HG02852 (cell line): ENCODE results near the gene SARNP.

Experiments used
- ATAC-seq: cut with Tn5 transposase; IDR thresholded peaks from one replicate; pipeline ENCODE4 v1.9.1; 2021; ENCODE audit warnings: mild to moderate bottlenecking, moderate library complexity; ENCODE audit not compliant: unreplicated experiment

The SARNP gene

DNA sequence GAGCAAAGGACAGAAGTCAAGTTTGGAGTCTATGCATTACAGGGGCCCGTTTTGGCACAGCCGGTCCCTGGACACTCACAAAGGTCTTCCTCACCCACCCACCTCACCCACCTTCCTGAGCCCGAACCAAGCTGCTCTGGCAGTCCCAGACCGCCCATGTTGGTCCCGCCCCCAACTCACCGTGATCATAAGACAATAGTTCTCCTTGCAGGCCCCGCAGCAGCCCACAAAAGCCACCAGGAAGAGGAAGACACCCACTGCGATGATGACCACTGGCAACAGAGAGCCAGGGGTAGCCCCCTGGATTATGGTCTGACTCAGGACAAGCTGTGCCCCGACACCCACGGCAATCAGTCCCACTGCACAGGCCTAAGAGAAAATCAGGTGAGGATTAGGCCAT, 90.6 kb downstream of the SARNP start:
- ATAC-seq: no peak

DNA sequence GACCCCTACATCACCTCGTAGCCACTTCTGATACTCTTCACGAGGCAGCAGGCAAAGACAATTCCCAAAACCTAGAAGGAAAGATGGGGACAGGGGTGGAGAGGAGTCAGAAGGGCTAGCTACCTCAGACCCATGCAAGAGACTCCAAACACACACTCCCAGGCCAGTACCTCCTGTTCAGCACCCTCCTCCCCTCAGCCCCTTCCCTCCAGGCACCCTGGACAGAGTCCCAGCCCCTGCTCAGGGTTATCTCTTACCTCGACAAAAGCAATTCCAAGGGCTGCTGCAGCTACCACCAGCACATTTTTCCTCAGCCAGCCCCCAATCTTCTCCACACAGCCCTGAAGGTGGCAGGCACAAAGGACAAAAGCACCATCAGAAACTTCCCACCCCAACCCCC, 92.0 kb downstream of the SARNP start:
- ATAC-seq: no peak

DNA sequence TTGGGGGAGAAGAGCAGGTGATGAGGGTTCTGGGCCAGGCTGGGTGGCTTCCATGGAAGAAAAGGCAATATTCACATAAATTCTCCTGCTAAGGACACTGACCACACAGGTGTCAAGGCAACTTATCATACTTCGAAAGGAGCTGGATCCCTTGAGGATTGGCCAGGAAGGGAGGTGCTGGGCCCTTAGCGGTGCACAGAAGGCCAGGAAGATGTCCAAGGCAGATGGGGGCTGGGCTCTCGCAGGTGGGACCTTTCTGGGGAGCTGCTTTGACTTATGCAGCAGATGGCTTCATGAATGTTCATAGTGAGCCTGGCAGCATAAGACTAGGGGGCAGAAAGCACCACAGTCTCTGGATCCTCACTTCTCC, 92.6 kb downstream of the SARNP start:
- no peak for ATAC-seq

DNA sequence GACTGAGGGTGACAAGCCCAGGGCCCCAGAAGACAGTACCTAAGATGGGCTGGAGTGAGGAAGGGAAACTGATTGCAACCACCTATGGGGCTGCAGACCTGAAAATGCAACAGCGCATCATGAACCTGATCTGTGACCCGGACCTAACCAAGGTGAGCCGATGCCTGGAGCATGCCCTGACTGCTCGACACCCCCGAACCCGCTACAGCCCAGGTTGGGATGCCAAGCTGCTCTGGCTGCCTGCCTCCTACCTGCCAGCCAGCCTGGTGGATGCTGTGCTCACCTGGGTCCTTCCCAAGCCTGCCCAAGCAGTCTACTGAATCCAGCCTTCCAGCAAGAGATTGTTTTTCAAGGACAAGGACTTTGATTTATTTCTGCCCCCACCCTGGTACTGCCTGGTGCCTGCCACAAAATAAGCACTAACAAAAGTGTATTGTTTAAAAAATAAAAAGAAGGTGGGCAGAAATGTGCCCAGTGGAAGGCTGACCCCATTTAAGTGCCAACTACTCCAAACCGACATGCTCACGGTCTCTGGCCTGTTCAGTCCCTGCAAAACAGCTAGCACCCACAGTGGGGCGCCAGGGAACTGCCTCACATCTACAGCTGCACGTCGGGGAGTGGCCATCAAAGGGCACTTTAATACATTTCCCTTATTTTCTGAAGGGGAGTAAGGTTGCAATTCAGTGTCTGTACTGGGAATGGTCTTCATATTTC, 93.1 kb downstream of the SARNP start:
- no peak for ATAC-seq

DNA sequence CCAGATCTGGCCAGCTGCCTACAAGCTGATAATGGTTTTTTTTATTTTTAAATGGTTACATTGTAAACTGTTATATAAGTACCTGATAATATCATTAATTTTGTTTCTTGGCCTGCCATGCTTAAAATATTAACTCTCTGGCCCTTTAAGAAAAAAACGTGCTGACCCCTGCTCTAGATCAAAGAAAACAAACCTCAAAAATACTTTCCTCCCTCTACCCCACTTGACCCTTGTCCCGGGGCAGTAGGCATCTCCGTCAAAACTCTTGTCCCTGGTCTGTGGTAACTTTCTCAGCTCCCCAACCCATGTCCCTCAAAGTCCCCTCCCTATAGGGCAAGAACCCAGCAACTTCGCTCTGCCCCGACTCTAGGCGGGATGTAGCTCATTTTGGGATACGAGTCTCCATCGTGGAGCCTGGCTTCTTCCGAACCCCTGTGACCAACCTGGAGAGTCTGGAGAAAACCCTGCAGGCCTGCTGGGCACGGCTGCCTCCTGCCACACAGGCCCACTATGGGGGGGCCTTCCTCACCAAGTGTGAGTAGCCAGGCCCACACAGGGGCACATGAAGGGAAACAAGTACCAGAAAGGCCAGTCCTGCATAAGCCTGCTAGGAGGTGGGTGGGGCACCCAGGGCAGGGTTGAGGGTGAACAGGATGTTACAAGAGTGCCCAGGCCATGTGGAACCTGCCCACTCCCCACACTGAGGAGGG, 93.9 kb downstream of the SARNP start:
- ATAC-seq: no peak

DNA sequence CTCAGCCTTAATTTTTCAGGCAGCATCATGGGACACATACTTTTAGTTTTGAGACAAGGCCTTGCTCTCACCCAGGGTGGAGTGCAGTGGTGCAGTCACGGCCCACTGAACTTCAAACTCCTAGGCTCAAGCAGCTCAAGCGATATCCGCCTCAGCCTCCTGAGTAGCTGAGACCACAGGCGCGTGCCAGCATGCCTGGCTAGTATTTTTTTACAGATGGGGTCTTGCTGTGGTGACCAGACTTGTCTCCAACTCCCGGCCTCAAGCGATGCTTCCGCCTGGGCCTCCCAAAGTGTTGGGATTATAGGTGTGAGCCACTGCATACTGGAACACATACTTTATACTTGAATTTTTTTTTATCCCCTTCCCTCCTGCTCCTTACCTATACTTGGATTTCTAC, 94.6 kb downstream of the SARNP start:
- ATAC-seq: no peak

- no peak for ATAC-seq
Observed at GRCh38 chr12:55721601-55722213, 95.8 kb downstream of the SARNP start.

- ATAC-seq: no peak
Observed at GRCh38 chr12:55720894-55721444, 96.6 kb downstream of the SARNP start.

- no peak for ATAC-seq
Observed at GRCh38 chr12:55720071-55720564, 97.4 kb downstream of the SARNP start, which contains the start of gene RDH5. Gene RDH5, plus strand, starts transcription at chr12:55720393. Its CDS starts 792 bp downstream, at chr12:55721185.

DNA sequence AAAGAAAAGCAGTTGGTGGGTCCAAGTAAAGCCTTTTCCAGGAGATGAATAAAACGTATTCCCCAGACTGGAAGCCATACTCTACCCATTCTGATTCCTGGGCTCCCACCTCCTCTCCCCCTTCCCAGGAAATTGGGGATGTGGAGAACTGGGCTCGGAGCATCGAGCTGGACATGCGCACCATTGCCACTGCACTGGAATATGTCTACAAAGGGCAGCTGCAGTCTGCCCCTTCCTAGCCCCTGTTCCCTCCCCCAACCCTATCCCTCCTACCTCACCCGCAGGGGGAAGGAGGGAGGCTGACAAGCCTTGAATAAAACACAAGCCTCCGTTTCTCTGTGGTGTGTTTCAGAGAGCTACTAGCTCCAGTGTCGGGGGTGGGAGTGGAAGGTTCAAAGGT, 98.2 kb downstream of the SARNP start:
- ATAC-seq: no peak

GRCh38 chr12:55718624-55719275, 98.8 kb downstream of the SARNP start:
- no peak for ATAC-seq

GRCh38 chr12:55718015-55718414, 99.5 kb downstream of the SARNP start:
- ATAC-seq: no peak

- ATAC-seq: no peak
Observed at GRCh38 chr12:55717011-55718007, 100.2 kb downstream of the SARNP start.

DNA sequence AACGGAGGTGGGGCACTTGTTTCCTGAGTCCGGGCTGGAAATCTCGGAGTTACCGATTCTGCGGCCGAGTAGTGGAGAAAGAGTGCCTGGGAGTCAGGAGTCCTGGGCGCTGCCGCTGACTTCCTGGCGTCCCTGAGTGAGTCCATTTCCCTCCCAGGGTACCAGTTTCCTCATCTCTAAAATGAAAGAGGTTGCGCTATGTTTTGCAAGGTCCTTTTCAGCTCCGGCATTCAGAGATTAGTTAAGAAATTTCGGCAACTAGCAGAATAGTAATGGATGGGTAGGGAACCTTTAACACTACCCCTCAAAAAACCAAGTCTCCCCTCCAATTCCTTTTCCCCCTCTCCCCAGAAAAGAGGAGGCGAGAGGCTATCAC, 101.0 kb downstream of the SARNP start:
- no peak for ATAC-seq

DNA sequence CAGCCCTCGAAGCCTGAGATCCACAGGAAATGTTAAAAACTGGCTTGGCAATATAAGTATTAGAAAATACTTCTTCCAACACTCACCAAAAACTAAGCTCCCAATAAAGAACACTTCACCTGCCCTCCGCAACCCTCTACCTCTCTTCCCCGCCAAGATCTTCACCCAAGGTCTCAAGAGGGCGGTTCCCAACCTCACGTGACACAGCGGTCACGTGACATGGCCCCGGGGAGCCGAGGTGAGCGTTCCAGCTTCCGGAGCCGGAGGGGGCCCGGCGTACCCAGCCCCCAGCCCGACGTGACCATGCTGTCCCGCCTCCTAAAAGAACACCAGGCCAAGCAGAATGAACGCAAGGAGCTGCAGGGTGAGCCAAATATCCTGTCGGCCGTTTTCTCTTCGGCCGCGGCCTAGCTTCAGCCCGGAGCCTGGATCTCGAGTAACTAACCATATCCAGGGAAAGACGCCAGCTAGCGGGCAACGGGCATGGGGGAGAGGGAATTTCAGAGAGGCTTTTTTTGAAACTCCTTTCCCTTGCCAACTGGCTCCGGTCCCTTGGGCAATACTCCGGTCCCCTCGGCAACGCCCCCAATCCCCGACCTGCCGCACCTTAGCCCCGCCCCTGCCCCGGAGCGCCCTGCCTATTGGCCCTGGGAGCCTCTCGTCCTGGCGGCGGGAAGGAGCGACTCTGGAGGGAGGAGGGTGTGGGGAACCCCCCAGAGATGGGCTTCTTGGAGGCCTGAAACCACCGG, 101.5 kb downstream of the SARNP start, which contains the start of gene BLOC1S1:
BLOC1S1 (plus strand) TSS at position 214 of the 749 bp plus-strand sequence; CDS start at position 220, 6 bp downstream.
- peak; percentile 93 for ATAC-seq

DNA sequence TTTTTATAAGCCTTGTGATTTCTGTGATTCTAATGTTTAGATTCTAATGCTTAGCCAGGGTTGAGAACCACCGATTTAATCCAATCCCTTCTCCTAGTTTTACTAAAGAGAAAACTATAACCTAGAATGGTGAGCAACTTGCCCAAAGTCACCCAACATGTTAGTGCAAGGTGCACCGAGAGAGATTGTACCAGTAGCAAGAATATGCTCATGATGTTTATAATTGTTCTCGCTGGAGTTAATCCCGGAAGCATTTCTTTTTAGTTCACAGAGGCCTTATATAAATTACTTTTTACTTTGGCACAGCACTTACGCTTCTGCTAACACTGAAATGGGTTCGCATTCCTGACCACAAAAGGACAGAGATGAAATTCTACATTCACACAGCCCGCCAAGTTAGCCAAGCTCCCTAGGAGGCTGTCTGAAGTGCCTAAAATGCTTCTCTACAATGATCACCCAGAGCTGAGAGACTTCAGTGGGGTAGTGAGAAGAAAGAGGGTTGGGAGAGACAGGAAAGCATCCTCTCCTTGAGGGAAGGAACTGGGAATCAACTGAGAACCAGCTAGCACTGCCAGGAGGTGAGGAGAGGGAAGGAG, 102.3 kb downstream of the SARNP start:
- no peak for ATAC-seq

DNA sequence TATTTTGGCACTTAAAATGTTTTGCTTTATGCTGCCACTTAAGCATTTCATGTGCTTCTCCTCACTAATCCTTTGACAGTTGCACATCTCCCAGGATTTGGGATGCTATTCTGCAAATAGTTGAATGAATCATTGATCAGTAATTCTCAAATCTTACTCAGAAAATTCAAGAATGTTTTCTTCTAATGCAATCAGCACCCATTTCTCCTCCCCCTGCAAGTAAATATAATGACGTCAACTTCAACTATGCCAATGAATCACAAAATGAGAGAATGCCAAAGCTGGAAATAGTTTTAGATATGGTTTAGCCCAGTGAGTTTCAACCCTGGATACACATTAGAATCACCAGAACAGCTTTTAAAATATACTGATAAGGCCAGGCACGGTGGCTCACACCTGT, 103.8 kb downstream of the SARNP start:
- ATAC-seq: no peak

GRCh38 chr12:55712700-55713415, 104.7 kb downstream of the SARNP start:
- no peak for ATAC-seq
